ENCODE data around the gene HOXB7. TPM values are rescaled to one million over a fixed set of nuclear protein-coding genes. Genes with fewer than 3 reads are reported as not detected.

Gene HOXB7
- total RNA-seq, 1 donor from 2014 or later, result 0.55 TPM

GRCh38 chr17:48616717-48617470, 6.1 kb upstream of the HOXB7 start:
- peaks cover 96% of the 10 kb centered on the region for H3K27me3 Mint-ChIP-seq
- H3K9me3 Mint-ChIP-seq (ENCODE audit: low read depth), result no peaks in the 10 kb centered on the region
- H3K4me1 Mint-ChIP-seq (ENCODE audit: low read depth), result peaks cover 8% of the 10 kb centered on the region
- no peak for TF ChIP-seq CTCF (IDR thresholded peaks at IDR 0.05; ENCODE audit: unreplicated experiment)
- no peak overlapping the region for H3K4me3 Mint-ChIP-seq (ENCODE audit: low read depth)
- DNase-seq (ENCODE audit: low spot score, unreplicated experiment), result no peak
- H3K27ac Mint-ChIP-seq, result peak overlapping the region; percentile 5
- no peaks in the 10 kb centered on the region for H3K36me3 Mint-ChIP-seq (ENCODE audit: insufficient read depth)

- Mint-ChIP-seq H3K9me3 (ENCODE audit: low read depth) (no peaks in the 10 kb centered on the region), H3K4me1 (ENCODE audit: low read depth) (peaks cover 10% of the 10 kb centered on the region), H3K36me3 (ENCODE audit: insufficient read depth) (no peaks in the 10 kb centered on the region), H3K27me3 (peaks cover 96% of the 10 kb centered on the region), H3K27ac (no peak overlapping the region), H3K4me3 (ENCODE audit: low read depth) (no peak overlapping the region)
- TF ChIP-seq CTCF (IDR thresholded peaks at IDR 0.05; ENCODE audit: unreplicated experiment), result no peak
- DNase-seq (ENCODE audit: low spot score, unreplicated experiment), result no peak
These were observed 5.3 kb upstream of the HOXB7 start for GRCh38 chr17:48615963-48616716.

- no peak for DNase-seq (ENCODE audit: low spot score, unreplicated experiment)
- Mint-ChIP-seq H3K27me3 (peaks cover 93% of the 10 kb centered on the region), H3K27ac (no peak within 1 kb of the TSS), H3K9me3 (ENCODE audit: low read depth) (no peaks in the 10 kb centered on the region), H3K4me3 (ENCODE audit: low read depth) (no peak within 1 kb of the TSS), H3K4me1 (ENCODE audit: low read depth) (peaks cover 14% of the 10 kb centered on the region), H3K36me3 (ENCODE audit: insufficient read depth) (no peaks in the 10 kb centered on the region)
- no peak for TF ChIP-seq CTCF (IDR thresholded peaks at IDR 0.05; ENCODE audit: unreplicated experiment)
These were observed 4.5 kb upstream of the HOXB7 start, which contains the start of gene HOXB8 for GRCh38 chr17:48615047-48615962. Gene HOXB8 (minus strand): TSS chr17:48615292. CDS start chr17:48614704, 588 bp downstream.

- no peak for DNase-seq (ENCODE audit: low spot score, unreplicated experiment)
- Mint-ChIP-seq H3K9me3 (ENCODE audit: low read depth) (no peaks in the 10 kb centered on the region), H3K4me1 (ENCODE audit: low read depth) (peaks cover 11% of the 10 kb centered on the region), H3K36me3 (ENCODE audit: insufficient read depth) (no peaks in the 10 kb centered on the region), H3K27ac (no peak overlapping the region), H3K27me3 (peaks cover 92% of the 10 kb centered on the region), H3K4me3 (ENCODE audit: low read depth) (peak overlapping the region; percentile 19)
- no peak for TF ChIP-seq CTCF (IDR thresholded peaks at IDR 0.05; ENCODE audit: unreplicated experiment)
These were observed 3.3 kb upstream of the HOXB7 start for GRCh38 chr17:48613862-48614694.

Data from progenitor cell of endocrine pancreas (in vitro differentiated cells).